Natural killer cell treated with Interleukin-12 subunit alpha and Interleukin-12 subunit beta and Interleukin-15 and Interleukin-18, amount 100 ng/mL, for 72 hours (primary cell): ENCODE data around the gene ACAD11. TPM values are rescaled to one million over a fixed set of nuclear protein-coding genes. Genes with fewer than 3 reads are reported as not detected.
A peak's percentile ranks its signal among the peaks of the same experiment; 100 is the strongest.
"Not testable (repeated sequence)": the region's sequence is repeated elsewhere in the genome, so short reads cannot be mapped to it uniquely, and the experiment has no call there.

ENCODE experiments used
- ATAC-seq, 2 donors: fragments of 150-1000 bp; cut with Tn5 transposase in 1 of 2; sonication (Bioruptor Pico), chemical (Tn5 transposase) in 1 of 2; 2 replicates each; pipeline ENCODE4 v1.10.0; 2021
- DNase-seq: peaks from one replicate; pipeline ENCODE4 v3.0.0; 2022; ENCODE audit warnings: low spot score
- H3K27ac Mint-ChIP-seq, 2 donors: 1 replicate in 1 of 2; 2 replicates in 1 of 2; pipeline ENCODE4 v1.8.0; 2022; ENCODE audit warnings: mixed read lengths in 2 of 2, mild to moderate bottlenecking in 1 of 2, moderate library complexity in 1 of 2
- H3K27me3 Mint-ChIP-seq, 2 donors: 1 replicate in 1 of 2; 2 replicates in 1 of 2; pipeline ENCODE4 v1.8.0; 2022; ENCODE audit warnings: mixed read lengths in 2 of 2
- H3K36me3 Mint-ChIP-seq: one replicate; pipeline ENCODE4 v1.8.0; 2022; ENCODE audit warnings: mixed read lengths
- H3K4me1 Mint-ChIP-seq, 2 donors: 1 replicate in 1 of 2; 2 replicates in 1 of 2; pipeline ENCODE4 v1.8.0; 2022; ENCODE audit warnings: low read depth in 2 of 2, mixed read lengths in 2 of 2, mild to moderate bottlenecking in 1 of 2
- H3K4me3 Mint-ChIP-seq: one replicate; pipeline ENCODE4 v1.8.0; 2022; ENCODE audit warnings: mixed read lengths
- H3K9me3 Mint-ChIP-seq: 2 replicates; pipeline ENCODE4 v1.8.0; 2022; ENCODE audit warnings: mixed read lengths
- total RNA-seq, 2 donors: library from RNA; stranded (reverse); gene quantifications; one replicate each; pipeline ENCODE4 v1.2.3, GENCODE V29; 2022

Gene ACAD11
- total RNA-seq, 2 donors from 2014 or later: 9.3 to 11.5 TPM

- H3K4me3 Mint-ChIP-seq: no peak overlapping the region
- H3K27ac Mint-ChIP-seq: no peak overlapping the region
- H3K9me3 Mint-ChIP-seq: no peaks in the 10 kb centered on the region
- no peak for DNase-seq
- H3K4me1 Mint-ChIP-seq: no peaks in the 10 kb centered on the region
- no peaks in the 10 kb centered on the region for H3K27me3 Mint-ChIP-seq
- no peak for ATAC-seq
- H3K36me3 Mint-ChIP-seq: no peaks in the 10 kb centered on the region
Observed at GRCh38 chr3:132573797-132574211, 85.8 kb downstream of the ACAD11 start.

- no peaks in the 10 kb centered on the region for H3K36me3 Mint-ChIP-seq
- no peaks in the 10 kb centered on the region for H3K4me1 Mint-ChIP-seq
- no peak overlapping the region for H3K4me3 Mint-ChIP-seq
- no peak for ATAC-seq
- H3K27ac Mint-ChIP-seq: no peak overlapping the region
- no peak for DNase-seq
- no peaks in the 10 kb centered on the region for H3K9me3 Mint-ChIP-seq
- no peaks in the 10 kb centered on the region for H3K27me3 Mint-ChIP-seq
Observed at GRCh38 chr3:132570016-132570415, 89.6 kb downstream of the ACAD11 start.

GRCh38 chr3:132569580-132569979, 90.0 kb downstream of the ACAD11 start:
- Mint-ChIP-seq H3K27me3 (no peaks in the 10 kb centered on the region), H3K9me3 (no peaks in the 10 kb centered on the region), H3K4me1 (no peaks in the 10 kb centered on the region), H3K27ac (no peak overlapping the region), H3K36me3 (no peaks in the 10 kb centered on the region), H3K4me3 (no peak overlapping the region)
- ATAC-seq: no peak
- DNase-seq: no peak

GRCh38 chr3:132569153-132569552, 90.5 kb downstream of the ACAD11 start:
- no peak overlapping the region for H3K4me3 Mint-ChIP-seq
- no peaks in the 10 kb centered on the region for H3K4me1 Mint-ChIP-seq
- ATAC-seq: no peak
- no peak for DNase-seq
- no peaks in the 10 kb centered on the region for H3K9me3 Mint-ChIP-seq
- no peaks in the 10 kb centered on the region for H3K27me3 Mint-ChIP-seq
- H3K36me3 Mint-ChIP-seq: no peaks in the 10 kb centered on the region
- H3K27ac Mint-ChIP-seq: no peak overlapping the region

- Mint-ChIP-seq H3K36me3 (no peaks in the 10 kb centered on the region), H3K27ac (no peak overlapping the region), H3K27me3 (no peaks in the 10 kb centered on the region), H3K9me3 (no peaks in the 10 kb centered on the region), H3K4me1 (no peaks in the 10 kb centered on the region), H3K4me3 (no peak overlapping the region)
- ATAC-seq: no peak
- DNase-seq: no peak
Observed at GRCh38 chr3:132568422-132568821, 91.2 kb downstream of the ACAD11 start.

- ATAC-seq (no peak), DNase-seq (no peak)
- Mint-ChIP-seq H3K9me3 (no peaks in the 10 kb centered on the region), H3K36me3 (no peaks in the 10 kb centered on the region), H3K27me3 (no peaks in the 10 kb centered on the region), H3K4me3 (no peak overlapping the region), H3K4me1 (no peaks in the 10 kb centered on the region), H3K27ac (no peak overlapping the region)
Observed at GRCh38 chr3:132564070-132564465, 95.5 kb downstream of the ACAD11 start.

- H3K36me3 Mint-ChIP-seq: no peaks in the 10 kb centered on the region
- ATAC-seq (no peak), DNase-seq (no peak)
- H3K27me3 Mint-ChIP-seq: no peaks in the 10 kb centered on the region
- no peaks in the 10 kb centered on the region for H3K9me3 Mint-ChIP-seq
- H3K4me3 Mint-ChIP-seq: no peak overlapping the region
- no peak overlapping the region for H3K27ac Mint-ChIP-seq
- H3K4me1 Mint-ChIP-seq: no peaks in the 10 kb centered on the region
Observed at GRCh38 chr3:132563420-132564069, 96.1 kb downstream of the ACAD11 start.

- no peaks in the 10 kb centered on the region for H3K4me1 Mint-ChIP-seq
- H3K4me3 Mint-ChIP-seq: no peak overlapping the region
- no peaks in the 10 kb centered on the region for H3K27me3 Mint-ChIP-seq
- ATAC-seq (no peak), DNase-seq (no peak)
- no peaks in the 10 kb centered on the region for H3K9me3 Mint-ChIP-seq
- no peak overlapping the region for H3K27ac Mint-ChIP-seq
- no peaks in the 10 kb centered on the region for H3K36me3 Mint-ChIP-seq
Observed at GRCh38 chr3:132561003-132561402, 98.6 kb downstream of the ACAD11 start.

- Mint-ChIP-seq H3K4me1 (no peaks in the 10 kb centered on the region), H3K27me3 (no peaks in the 10 kb centered on the region), H3K9me3 (no peaks in the 10 kb centered on the region), H3K36me3 (no peaks in the 10 kb centered on the region), H3K27ac (no peak overlapping the region), H3K4me3 (no peak overlapping the region)
- no peak for ATAC-seq
- no peak for DNase-seq
Observed at GRCh38 chr3:132556508-132557159, 103.0 kb downstream of the ACAD11 start.

- H3K36me3 Mint-ChIP-seq, ATAC-seq, H3K9me3 Mint-ChIP-seq, H3K4me3 Mint-ChIP-seq, H3K27me3 Mint-ChIP-seq, DNase-seq, H3K4me1 Mint-ChIP-seq, H3K27ac Mint-ChIP-seq: not testable (repeated sequence)
Observed at GRCh38 chr3:132556036-132556386, 103.6 kb downstream of the ACAD11 start.

GRCh38 chr3:132555306-132556035, 104.1 kb downstream of the ACAD11 start:
- no peak for DNase-seq
- Mint-ChIP-seq H3K9me3 (no peaks in the 10 kb centered on the region), H3K4me3 (no peak overlapping the region), H3K36me3 (no peaks in the 10 kb centered on the region), H3K27me3 (no peaks in the 10 kb centered on the region), H3K27ac (no peak overlapping the region), H3K4me1 (peaks cover 0 to under 1% of the 10 kb centered on the region in 2 donors)
- ATAC-seq: no peak

- H3K27ac Mint-ChIP-seq: no peak overlapping the region
- DNase-seq (no peak), ATAC-seq (no peak)
- no peaks in the 10 kb centered on the region for H3K36me3 Mint-ChIP-seq
- peaks cover 8 to 11% of the 10 kb centered on the region in 2 donors for H3K4me1 Mint-ChIP-seq
- H3K4me3 Mint-ChIP-seq: no peak overlapping the region
- H3K27me3 Mint-ChIP-seq: no peaks in the 10 kb centered on the region
- H3K9me3 Mint-ChIP-seq: no peaks in the 10 kb centered on the region
Observed at GRCh38 chr3:132554437-132554836, 105.2 kb downstream of the ACAD11 start.

- Mint-ChIP-seq H3K27me3 (no peaks in the 10 kb centered on the region), H3K9me3 (no peaks in the 10 kb centered on the region), H3K4me3 (no peak overlapping the region), H3K36me3 (no peaks in the 10 kb centered on the region), H3K4me1 (peaks cover 8 to 11% of the 10 kb centered on the region in 2 donors), H3K27ac (no peak overlapping the region)
- DNase-seq (no peak), ATAC-seq (no peak)
Observed at GRCh38 chr3:132553826-132554225, 105.8 kb downstream of the ACAD11 start.

GRCh38 chr3:132550579-132551305, 108.9 kb downstream of the ACAD11 start:
- Mint-ChIP-seq H3K9me3 (no peaks in the 10 kb centered on the region), H3K4me3 (no peak overlapping the region), H3K36me3 (no peaks in the 10 kb centered on the region), H3K4me1 (peaks cover 8 to 11% of the 10 kb centered on the region in 2 donors), H3K27ac (peak overlapping the region in 1 of 2 donors; percentile 15), H3K27me3 (no peaks in the 10 kb centered on the region)
- DNase-seq: no peak
- no peak for ATAC-seq
